HG03571 (cell line): ENCODE results near the gene KCNJ6.

ENCODE experiments used
- ATAC-seq: cut with Tn5 transposase; IDR thresholded peaks from one replicate; pipeline ENCODE4 v1.9.1; 2021; ENCODE audit not compliant: unreplicated experiment

Gene KCNJ6

DNA sequence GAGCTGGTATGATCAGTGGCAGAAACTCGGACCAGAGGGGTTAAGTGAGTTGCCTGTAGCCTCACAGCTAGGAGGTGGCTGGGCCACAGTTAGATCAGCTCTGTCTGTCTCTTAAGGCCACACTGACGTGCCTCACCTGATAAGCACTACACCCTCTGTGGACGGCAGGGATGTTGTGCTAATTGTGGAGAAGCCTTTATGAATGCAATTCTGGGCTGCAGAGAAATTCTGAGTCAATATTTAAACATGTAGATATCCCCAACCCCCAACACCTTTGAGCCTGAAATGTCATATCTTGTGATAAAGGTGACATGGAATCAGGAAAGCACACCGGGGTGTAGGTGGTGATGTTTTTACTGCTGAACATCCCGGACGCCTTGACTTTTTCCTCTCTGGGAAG is 88.3 kb downstream of the KCNJ6 start:
- no peak for ATAC-seq

DNA sequence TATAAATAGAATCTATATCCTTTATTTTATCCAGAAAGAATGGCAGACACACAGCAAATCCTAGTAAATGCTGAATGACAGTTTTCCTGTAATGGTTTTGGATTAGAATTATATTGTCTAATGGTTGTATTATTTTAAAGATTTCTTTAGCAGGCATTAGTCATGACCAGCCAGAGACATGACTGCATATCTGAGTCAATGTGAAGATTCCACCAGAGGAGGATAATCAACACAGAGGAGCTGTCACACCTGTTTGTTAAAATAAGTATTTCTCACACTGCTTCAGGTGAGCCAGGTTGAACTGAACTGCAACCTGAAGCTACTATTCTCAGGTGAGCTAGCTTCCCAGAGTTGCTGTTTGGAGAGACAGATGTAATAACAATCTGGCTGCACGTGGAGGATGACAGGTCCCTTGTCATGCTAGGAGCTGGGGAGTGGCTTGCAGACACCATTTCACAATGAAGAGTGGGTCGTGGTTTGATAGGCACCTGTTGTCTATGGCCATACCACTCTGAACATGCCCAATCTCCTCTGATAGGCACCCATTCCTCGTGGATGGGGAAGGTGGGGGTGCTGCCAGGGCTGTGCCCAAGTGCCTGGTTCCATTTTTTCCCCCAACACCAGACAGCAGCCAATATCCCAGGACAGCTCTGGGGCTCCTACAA is 94.3 kb downstream of the KCNJ6 start:
- ATAC-seq: no peak

DNA sequence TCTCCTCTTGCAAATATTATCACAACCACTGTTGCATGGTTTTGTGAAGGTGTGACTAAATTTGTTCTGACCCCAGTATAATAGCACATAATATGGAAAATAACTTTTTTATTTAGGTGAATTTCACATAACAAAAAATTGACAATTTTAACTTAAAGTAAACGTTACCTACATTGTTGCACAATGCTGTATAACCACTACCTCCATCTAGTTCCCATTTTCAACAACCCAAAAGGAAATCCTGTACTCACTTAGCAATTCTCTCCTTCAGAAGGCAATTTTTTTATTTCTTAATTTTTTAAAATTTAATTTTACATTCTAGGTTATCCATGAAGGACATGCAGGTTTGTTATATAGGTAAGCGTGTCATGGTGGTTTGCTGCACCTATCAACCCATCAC is 95.2 kb downstream of the KCNJ6 start:
- ATAC-seq: no peak

DNA sequence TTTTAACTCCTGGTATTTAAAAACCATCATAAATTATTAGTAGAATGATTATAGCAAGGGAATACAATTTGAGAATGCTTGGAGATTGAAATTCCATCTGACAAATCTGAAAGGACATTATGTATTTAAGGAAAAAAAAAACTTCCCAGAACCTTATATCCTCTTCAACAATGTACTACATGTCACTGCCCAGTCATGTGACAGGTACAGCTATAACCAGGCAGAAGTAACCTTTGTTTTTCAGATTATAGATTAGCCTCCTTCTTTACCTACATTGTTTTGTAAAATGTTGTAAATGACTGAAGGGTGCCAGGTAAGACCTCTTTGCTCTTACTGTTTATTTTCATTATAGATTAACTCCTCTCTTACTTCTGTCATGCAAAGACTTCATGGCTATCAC is 96.9 kb downstream of the KCNJ6 start:
- ATAC-seq: no peak

DNA sequence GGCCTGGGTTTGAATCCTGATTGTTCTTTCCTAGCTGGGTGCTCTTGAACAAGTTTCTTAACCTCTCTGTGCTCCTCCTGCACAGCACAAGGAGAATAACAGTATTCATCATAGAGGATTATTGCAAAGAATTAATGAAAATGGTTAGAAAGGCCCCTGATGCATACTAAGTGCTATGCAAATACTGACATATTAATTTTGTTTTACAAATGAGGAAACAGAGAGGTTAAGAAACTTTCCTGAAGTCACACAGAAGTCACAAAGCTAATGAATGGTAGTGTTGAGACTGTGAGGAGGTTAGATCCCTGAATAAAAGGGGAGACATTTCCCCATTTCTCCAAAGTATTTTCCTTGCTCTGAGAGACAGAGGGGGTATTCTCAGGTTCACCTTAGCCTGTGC is 99.0 kb downstream of the KCNJ6 start:
- ATAC-seq: no peak

DNA sequence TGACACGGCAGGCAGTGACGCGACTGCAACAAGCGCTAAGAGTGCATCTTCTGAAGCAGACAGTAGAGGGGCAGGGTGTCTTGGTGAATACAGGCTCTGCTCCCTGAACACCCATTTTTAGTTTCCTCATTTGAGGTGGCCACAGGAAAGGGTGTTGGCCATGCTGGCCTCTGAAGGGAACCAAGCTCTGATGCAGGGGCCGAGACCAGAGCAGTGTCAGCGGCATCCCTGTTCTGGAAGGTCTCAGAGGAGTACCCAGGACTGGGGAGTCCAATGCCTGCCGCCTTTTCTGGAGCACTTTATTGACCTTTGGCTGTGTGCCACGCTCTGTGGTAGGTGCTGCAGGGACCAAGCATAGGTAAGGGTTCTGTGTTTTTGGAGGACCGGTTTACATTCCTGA is 100.4 kb downstream of the KCNJ6 start:
- ATAC-seq: no peak

DNA sequence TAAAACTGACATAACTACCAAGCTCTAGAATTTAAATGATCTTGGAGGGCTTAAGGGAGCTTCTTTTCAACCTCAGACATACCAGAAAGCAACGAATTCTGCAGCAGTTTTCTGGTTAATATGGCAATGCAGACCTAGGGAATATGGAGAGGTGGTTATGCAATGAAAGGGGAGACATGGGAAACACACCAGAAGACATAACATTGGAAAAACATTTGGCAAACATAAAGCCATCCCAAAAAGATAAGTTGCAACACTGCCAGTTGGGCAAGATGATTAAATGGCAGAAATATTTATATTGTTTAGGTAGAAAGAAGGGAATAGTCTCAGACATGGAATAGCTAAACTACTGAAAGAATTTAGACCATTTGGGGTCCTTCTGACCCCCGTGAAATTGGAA is 104.5 kb downstream of the KCNJ6 start:
- ATAC-seq: no peak

DNA sequence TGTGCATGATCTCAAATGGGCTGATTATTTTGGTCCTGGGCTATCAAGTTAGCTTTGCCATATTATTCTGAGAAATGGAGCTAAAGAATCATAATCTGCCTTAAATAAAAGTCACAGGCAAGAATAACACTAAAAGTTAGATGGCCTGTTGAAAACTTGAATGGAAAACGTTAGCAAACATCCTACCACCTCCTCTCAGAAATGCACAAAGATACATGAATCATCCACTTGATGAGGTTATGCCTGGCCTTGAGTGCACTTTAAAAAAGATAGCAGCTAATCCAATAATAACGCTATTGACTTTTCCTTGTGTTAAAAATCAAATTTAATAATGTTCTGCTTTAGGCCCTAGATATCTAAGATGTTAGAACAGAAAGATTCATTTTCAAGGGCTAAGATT is 108.0 kb downstream of the KCNJ6 start:
- no peak for ATAC-seq

DNA sequence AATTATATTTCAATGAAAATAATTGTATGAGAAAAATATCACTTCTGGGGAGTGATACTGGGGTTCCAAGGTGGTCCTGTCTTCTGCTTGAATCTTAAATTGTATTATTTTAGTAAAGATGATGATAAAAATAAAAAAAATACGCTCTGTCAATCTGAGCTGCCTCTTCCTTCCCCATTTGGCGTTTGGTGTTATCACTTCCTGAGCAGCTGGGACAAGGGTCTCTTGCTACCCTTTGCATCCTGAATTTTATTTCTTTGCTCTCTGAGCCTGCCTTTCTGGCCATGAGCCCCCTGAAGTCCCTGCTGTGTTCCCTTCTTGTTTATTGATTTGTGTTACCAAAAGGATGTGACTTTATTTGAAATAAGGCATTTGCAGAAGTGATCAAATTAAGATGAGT is 111.0 kb downstream of the KCNJ6 start:
- no peak for ATAC-seq

DNA sequence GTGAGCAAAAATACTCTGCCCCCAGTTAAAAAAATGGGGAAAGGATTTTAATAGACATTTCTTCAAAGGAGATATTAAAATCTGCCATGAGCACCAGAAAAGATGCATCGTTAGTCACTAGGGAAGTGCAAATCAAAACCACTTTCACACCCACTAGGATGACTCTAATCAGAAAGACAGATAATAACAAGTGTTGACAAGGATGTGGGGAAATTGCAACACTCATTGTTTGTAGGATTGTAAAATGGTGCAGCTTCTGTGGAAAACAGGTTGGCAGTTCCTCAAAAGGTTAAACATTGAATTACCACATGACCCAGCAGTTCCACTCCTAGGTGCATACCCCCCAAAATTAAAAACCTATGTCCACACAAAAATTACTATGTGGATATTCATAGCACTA is 112.3 kb downstream of the KCNJ6 start:
- ATAC-seq: no peak

DNA sequence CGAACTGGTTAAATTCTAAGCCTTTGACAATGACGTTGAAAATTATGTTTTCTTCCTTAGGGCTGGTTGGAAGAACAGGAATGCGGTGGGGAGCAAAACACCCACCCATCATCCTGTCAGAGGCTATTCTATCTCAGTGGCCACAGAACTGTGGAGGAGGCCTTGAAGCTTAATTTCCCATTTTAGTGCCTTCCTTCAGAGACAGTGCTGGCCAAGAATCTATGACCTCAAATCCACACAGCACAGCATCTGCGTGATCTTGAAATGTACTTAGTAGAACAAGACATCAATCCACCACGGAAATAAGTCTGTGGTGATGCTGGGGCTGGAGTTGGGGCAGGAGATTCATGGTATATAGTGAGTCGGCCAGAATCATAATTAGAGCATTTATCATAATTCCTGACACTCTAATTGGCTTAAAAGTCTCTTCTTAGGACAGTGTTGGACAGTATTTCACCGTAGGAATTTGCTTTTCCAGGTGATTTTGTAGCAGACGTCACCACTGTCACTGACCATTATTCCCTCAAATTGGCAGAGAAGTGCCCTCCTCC is 113.1 kb downstream of the KCNJ6 start:
- no peak for ATAC-seq

DNA sequence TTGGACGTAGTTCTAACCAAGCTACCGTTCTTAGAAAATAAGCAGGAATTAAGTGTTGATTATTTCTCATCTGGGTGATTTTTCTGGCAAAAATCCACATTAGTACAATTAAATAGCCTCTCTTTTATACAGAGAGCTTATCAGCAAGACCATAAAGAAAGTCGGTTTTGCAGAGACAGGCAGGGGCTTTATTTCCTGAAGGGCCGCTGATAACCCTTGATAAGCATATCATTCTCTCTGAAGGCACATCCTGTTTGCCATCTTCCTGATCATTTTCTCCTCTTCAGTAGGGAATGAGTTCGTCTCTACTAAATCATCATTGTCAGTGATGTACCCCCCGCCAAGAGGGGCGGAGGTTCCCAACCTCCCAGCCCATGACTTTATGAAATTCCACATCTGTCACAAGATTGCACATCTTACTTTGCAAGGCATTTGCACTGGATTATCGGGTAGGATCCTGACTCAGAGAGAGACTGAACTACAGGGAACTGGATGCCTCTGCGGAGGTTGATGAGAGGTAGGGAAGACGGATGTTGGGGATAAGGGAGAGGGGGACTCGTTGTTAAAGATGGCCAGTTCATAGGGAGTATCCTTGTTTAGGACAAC is 115.7 kb downstream of the KCNJ6 start:
- ATAC-seq: no peak

DNA sequence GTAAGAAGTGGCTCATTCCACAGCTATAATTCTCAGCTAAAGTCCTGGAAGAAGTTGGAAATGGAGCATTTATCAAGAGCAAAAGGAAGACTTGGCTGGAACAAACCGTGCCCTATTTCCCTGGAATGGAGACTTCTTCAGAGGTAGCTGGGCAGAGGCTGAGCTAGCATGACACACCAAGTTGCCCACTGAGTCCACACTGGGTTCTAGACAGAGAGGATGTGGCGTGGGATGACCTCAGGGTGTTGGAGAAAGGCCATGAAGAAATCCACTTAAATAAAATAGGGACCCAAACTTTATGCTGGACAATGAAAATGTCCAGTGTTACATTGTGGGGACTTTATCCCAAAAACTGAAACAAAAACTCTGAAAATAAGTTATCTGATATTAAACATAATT is 116.2 kb downstream of the KCNJ6 start:
- ATAC-seq: no peak

DNA sequence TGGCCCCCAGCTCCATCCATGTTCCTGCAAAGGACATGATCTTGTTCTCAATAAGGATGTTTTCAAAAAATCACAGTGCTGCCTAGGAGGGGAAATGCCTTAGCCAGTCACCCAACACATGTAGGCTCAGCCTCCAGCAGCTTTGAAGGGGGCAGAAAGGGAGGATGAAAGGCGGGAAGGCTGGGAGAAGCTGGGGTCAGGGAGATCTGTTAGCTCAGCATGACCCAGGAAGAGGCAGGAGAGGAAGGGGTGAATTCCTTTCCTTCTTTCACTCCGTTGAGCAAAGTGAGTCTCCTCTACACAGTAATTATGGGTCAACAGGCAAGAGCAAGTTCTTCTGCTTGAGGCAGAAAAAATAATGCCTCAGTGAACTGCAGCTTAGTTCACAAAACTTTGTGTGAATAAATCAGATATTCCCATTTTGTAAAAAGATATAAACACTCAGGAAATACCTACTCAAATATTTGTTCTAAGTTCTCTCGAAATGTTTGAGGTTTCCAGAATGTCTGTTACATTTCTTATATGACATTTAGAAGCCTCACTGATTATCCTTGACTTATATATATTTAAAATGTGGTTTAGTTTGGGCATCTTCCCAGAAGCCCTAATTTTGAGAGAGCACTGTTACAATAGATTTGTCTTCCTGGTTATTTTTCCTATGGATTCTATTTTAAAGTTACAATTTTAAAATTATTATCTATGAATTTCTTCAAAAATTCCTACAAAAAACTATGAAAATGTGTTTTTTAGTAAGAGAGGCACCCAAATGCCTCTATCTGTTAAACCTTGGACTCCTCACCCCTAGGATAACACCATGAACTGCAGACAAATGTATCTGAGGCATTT is 116.8 kb downstream of the KCNJ6 start:
- ATAC-seq: no peak

DNA sequence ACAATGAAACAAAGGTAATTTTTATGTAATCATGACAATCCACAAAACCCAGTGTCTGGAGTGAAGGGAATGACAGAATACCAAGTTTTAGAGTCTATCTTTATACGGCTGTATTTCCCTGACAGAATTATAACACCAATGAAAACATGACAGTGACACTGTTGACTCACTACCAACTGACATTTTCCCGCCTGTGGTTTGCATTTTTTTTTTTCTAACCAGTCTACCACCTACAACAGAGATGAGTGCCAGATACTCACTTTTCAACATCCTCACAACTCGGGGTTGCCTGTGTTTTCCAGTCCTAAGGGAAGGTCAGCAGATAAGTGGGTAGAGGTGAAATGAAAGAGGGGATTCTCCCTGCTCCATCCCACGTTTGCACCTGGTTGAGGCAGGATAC is 118.9 kb downstream of the KCNJ6 start:
- no peak for ATAC-seq

DNA sequence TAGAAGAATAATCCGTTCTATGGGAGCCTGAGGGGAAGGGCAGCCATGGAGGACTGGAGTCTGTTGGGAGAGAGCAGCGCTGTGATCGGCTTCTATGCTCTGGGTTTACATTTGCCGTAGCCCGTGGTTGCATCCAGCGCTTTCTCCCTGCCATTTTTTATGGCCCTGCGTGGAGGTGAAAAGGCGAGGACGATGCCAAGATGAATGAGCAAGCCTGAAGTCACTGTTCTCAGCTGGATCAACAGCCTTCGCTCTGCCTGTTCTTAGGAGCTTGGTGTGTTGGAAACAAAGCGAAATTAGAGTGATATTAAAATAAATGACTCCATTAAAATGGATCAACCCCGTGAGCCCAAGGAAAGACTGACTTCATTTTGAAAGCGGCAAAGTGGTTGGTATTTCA is 120.2 kb downstream of the KCNJ6 start:
- no peak for ATAC-seq

DNA sequence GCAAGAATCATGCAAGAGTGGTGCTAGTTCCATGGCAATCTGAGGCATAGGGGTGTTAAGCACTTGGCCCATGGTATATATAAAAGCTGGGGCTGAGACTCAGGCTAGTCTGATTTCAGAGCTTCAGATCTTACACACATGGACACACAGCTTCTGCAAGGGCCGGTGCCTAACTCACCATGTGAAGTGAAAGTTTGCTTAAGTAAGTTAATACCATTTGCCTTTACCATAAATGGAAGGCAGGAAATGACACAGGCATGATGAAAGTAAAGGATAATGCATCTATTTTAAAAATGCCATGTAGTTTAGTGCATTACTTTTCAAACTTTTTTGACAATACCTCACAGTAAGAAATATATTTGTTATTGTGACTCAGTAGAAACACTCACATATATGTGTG is 122.6 kb downstream of the KCNJ6 start:
- no peak for ATAC-seq

DNA sequence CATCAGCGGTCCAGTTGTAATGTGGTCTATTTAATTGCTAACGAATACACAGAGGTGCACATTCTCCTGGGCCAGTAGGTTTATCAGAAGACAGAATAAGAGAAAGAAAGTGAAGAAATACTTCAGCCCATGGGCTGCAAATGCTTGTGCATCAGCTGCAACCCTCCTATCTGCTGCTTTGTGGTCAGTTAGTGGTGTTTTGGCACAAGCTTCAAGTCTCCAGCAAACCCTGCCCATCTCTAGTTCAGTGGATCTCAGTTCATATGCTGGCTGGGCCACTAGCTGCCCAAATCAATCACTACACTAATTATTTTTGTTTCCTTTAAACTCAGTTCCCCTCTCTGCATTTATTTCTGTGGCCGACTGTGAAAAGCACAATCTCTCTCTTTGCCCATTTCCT is 124.2 kb downstream of the KCNJ6 start:
- no peak for ATAC-seq

DNA sequence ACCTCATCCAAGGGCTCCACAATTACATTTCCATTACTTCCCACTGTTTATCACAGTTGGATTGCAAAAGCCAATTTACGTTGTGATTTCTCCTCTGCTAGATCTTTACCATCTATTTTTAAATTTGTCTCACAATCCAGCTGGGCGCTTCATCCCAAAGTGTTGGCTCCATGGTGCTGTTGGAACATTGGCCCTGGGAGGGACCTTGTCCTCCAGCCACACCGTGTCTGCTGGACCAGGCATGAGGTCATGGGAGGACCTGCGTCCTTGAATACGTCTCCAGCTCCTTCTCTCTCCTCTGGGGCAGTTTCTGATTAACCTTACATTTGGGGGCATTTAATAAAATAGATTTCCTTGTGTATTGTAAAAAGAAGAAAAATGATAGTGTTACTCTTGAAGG is 125.4 kb downstream of the KCNJ6 start:
- ATAC-seq: no peak

DNA sequence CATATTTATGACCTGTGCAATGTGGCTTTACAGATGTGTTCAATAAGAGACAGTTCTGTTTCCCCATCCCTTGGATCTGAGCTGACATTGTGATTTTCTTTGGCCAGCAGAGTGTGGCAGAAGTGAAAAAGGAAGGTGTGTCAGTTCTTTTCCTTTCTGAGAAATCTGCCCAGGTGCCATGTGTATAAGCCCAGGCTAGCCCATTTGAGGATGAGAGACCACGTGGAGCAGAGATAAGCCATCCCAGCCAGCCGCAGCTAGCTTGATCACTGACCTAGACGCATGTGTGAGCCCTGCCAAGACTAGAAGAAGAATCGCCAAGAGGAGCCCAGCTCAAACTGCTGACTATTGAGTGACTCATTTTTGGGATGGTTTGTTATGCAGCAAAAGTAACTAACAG is 127.8 kb downstream of the KCNJ6 start:
- no peak for ATAC-seq

DNA sequence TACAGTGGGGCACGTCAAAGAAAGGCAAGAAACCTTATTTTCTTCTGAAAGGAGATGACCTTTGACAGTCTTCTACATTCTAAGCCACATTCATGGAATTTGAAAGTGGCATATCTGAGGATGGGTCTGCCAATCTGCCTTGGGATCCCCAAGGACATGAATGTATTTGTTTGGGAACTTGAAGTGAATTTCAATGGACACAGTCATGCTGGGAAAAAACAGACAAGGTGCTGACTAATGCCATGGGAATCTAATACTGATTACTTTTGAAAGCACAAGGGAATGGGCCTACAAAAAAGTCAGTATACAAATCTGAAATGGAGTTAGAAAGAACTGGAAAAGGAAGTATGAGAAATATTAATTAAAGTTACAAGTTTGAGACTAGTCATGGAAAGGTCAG is 128.8 kb downstream of the KCNJ6 start:
- ATAC-seq: no peak
